H9 (cell line): Measurements from ENCODE around the gene MAD1L1. TPM values are rescaled to one million over a fixed set of nuclear protein-coding genes. Genes with fewer than 3 reads are reported as not detected.

Source experiments
- DNase-seq: peaks from one replicate; pipeline ENCODE4 v3.0.0-alpha.2; 2017
- H2AFZ ChIP-seq: one replicate; pipeline ENCODE4 v1.6.1; 2013; ENCODE audit warnings: mild to moderate bottlenecking, low read length, control low read depth, moderate library complexity
- H2AK5ac ChIP-seq: 2 replicates; pipeline ENCODE4 v1.6.1; 2013; ENCODE audit warnings: low read length, control low read depth, mixed read lengths; ENCODE audit not compliant: insufficient read length
- H2BK120ac ChIP-seq: one replicate; pipeline ENCODE4 v1.6.1; 2013; ENCODE audit warnings: low read depth, mild to moderate bottlenecking, low read length, control low read depth, inconsistent platforms; ENCODE audit not compliant: poor library complexity, severe bottlenecking
- H2BK12ac ChIP-seq: 2 replicates; pipeline ENCODE4 v1.6.1; 2013; ENCODE audit warnings: low read length, control low read depth, mixed read lengths, low read depth; ENCODE audit not compliant: insufficient read length
- H2BK15ac ChIP-seq: 2 replicates; pipeline ENCODE4 v1.6.1; 2013; ENCODE audit warnings: low read depth, low read length, control low read depth
- H2BK20ac ChIP-seq: one replicate; pipeline ENCODE4 v1.6.1; 2013; ENCODE audit warnings: low read depth, mild to moderate bottlenecking, low read length, control low read depth, inconsistent platforms; ENCODE audit not compliant: poor library complexity, severe bottlenecking
- H2BK5ac ChIP-seq: 2 replicates; pipeline ENCODE4 v1.6.1; 2013; ENCODE audit warnings: low read length, control low read depth, mixed read lengths; ENCODE audit not compliant: insufficient read length
- H3K14ac ChIP-seq: 2 replicates; pipeline ENCODE4 v1.6.1; 2013; ENCODE audit warnings: low read length, control low read depth; ENCODE audit not compliant: insufficient read depth
- H3K18ac ChIP-seq: 2 replicates; pipeline ENCODE4 v1.6.1; 2013; ENCODE audit warnings: low read depth, mild to moderate bottlenecking, mixed read lengths, low read length, control low read depth; ENCODE audit not compliant: insufficient read length
- H3K23ac ChIP-seq: 2 replicates; pipeline ENCODE4 v1.6.1; 2013; ENCODE audit warnings: low read length, control low read depth, mixed read lengths, low read depth; ENCODE audit not compliant: insufficient read length
- H3K23me2 ChIP-seq: 2 replicates; pipeline ENCODE4 v1.6.1; 2013; ENCODE audit warnings: low read depth, mild to moderate bottlenecking, mixed read lengths, low read length, control low read depth; ENCODE audit not compliant: insufficient read length, poor library complexity, severe bottlenecking
- H3K27ac ChIP-seq: 2 replicates; pipeline ENCODE4 v1.5.1; 2013; ENCODE audit warnings: low read length, control low read depth, mixed read lengths, low read depth; ENCODE audit not compliant: insufficient read length
- H3K27me3 ChIP-seq: 2 replicates; pipeline ENCODE4 v1.6.1; 2013; ENCODE audit warnings: low read length, control low read depth, inconsistent platforms; ENCODE audit not compliant: insufficient read depth
- H3K4ac ChIP-seq: 2 replicates; pipeline ENCODE4 v1.6.1; 2013; ENCODE audit warnings: low read depth, mild to moderate bottlenecking, control low read depth, inconsistent platforms, low read length, moderate library complexity
- H3K4me1 ChIP-seq: 2 replicates; pipeline ENCODE4 v1.6.1; 2013; ENCODE audit warnings: low read length, control low read depth, inconsistent platforms; ENCODE audit not compliant: insufficient read depth
- H3K4me2 ChIP-seq: 2 replicates; pipeline ENCODE4 v1.6.1; 2013; ENCODE audit warnings: low read length, control low read depth, mixed read lengths; ENCODE audit not compliant: insufficient read length, insufficient read depth
- H3K56ac ChIP-seq: 2 replicates; pipeline ENCODE4 v1.6.1; 2013; ENCODE audit warnings: low read depth, mild to moderate bottlenecking, mixed read lengths, low read length, control low read depth; ENCODE audit not compliant: insufficient read length
- H3K79me1 ChIP-seq: 2 replicates; pipeline ENCODE4 v1.6.1; 2013; ENCODE audit warnings: low read depth, mild to moderate bottlenecking, moderate library complexity, low read length, control low read depth, inconsistent platforms; ENCODE audit not compliant: insufficient read depth, poor library complexity, severe bottlenecking
- H3K79me2 ChIP-seq: 2 replicates; pipeline ENCODE4 v1.6.1; 2013; ENCODE audit warnings: low read length, control low read depth, inconsistent platforms; ENCODE audit not compliant: insufficient read depth
- H3K9ac ChIP-seq: 2 replicates; pipeline ENCODE4 v1.6.1; 2013; ENCODE audit warnings: low read length, control low read depth, mixed read lengths; ENCODE audit not compliant: insufficient read length; ENCODE audit errors: extremely low read depth
- H3K9me3 ChIP-seq: one replicate; pipeline ENCODE4 v1.6.1; 2013; ENCODE audit warnings: low read depth, low read length, inconsistent platforms; ENCODE audit not compliant: control insufficient read depth
- H3T11ph ChIP-seq: one replicate; pipeline ENCODE4 v1.6.1; 2013; ENCODE audit warnings: mild to moderate bottlenecking, low read length, control low read depth, inconsistent platforms
- H4K20me1 ChIP-seq: one replicate; pipeline ENCODE4 v1.6.1; 2013; ENCODE audit not compliant: control insufficient read depth, insufficient read length, insufficient read depth
- H4K5ac ChIP-seq: 2 replicates; pipeline ENCODE4 v1.6.1; 2013; ENCODE audit warnings: low read depth, mild to moderate bottlenecking, mixed read lengths, low read length, control low read depth; ENCODE audit not compliant: insufficient read length
- H4K8ac ChIP-seq: replicated peaks from 2 replicates; pipeline ENCODE4 v1.6.1; 2013; ENCODE audit warnings: low read length, control low read depth, mixed read lengths, low read depth; ENCODE audit not compliant: insufficient read length
- H4K91ac ChIP-seq: 2 replicates; pipeline ENCODE4 v1.6.1; 2013; ENCODE audit warnings: low read depth, mild to moderate bottlenecking, moderate library complexity, mixed read lengths, low read length, control low read depth; ENCODE audit not compliant: insufficient read length
- H3K27ac Mint-ChIP-seq, 3 experiments: 2 replicates in 2 of 3; 3 replicates in 1 of 3; pipeline ENCODE4 v1.8.0; 2020 to 2021; ENCODE audit warnings: mixed read lengths in 3 of 3, mild to moderate bottlenecking in 1 of 3, moderate library complexity in 1 of 3
- H3K27me3 Mint-ChIP-seq: 2 replicates; pipeline ENCODE4 v1.8.0; 2021; ENCODE audit warnings: low read depth, mild to moderate bottlenecking, moderate library complexity, mixed read lengths
- H3K36me3 Mint-ChIP-seq, 3 experiments: 2 replicates in 2 of 3; 3 replicates in 1 of 3; pipeline ENCODE4 v1.8.0; 2020 to 2021; ENCODE audit warnings: low read depth in 3 of 3, mixed read lengths in 3 of 3; ENCODE audit not compliant: insufficient read depth in 1 of 3
- H3K4me1 Mint-ChIP-seq, 2 experiments: 2 replicates each; pipeline ENCODE4 v1.8.0; 2020; ENCODE audit warnings: mixed read lengths in 2 of 2
- H3K4me3 Mint-ChIP-seq, 2 experiments: 2 replicates in 1 of 2; 3 replicates in 1 of 2; pipeline ENCODE4 v1.8.0; 2020 to 2021; ENCODE audit warnings: mild to moderate bottlenecking in 2 of 2, mixed read lengths in 2 of 2, moderate library complexity in 1 of 2
- H3K9me3 Mint-ChIP-seq, 2 experiments: 2 replicates in 1 of 2; 3 replicates in 1 of 2; pipeline ENCODE4 v1.8.0; 2020; ENCODE audit warnings: mild to moderate bottlenecking in 2 of 2, mixed read lengths in 2 of 2, moderate library complexity in 1 of 2
- CTCF ChIP-seq: fragments of 200-600 bp; sonication (generic); conservative IDR thresholded peaks from 3 replicates; pipeline ENCODE4 v1.8.0; 2021; ENCODE audit warnings: antibody characterized with exemption, mild to moderate bottlenecking
- WGBS: extraction: QIAGEN DNeasy Blood & Tissue Kit; methylation state at CpG from one replicate; pipeline ENCODE4 v1.1.7; 2013; ENCODE audit warnings: missing lambda C conversion rate, low lambda C conversion rate, mixed read lengths; ENCODE audit not compliant: insufficient read length; ENCODE audit errors: extremely low coverage; 5-methylcytosine and 5-hydroxymethylcytosine counted together
- total RNA-seq: library from RNA; stranded (reverse); gene quantifications from 2 replicates; pipeline ENCODE4 v1.2.1, GENCODE V29; 2021

Gene MAD1L1
- total RNA-seq, 1 experiment from 2014 or later: 39.0 TPM

DNA sequence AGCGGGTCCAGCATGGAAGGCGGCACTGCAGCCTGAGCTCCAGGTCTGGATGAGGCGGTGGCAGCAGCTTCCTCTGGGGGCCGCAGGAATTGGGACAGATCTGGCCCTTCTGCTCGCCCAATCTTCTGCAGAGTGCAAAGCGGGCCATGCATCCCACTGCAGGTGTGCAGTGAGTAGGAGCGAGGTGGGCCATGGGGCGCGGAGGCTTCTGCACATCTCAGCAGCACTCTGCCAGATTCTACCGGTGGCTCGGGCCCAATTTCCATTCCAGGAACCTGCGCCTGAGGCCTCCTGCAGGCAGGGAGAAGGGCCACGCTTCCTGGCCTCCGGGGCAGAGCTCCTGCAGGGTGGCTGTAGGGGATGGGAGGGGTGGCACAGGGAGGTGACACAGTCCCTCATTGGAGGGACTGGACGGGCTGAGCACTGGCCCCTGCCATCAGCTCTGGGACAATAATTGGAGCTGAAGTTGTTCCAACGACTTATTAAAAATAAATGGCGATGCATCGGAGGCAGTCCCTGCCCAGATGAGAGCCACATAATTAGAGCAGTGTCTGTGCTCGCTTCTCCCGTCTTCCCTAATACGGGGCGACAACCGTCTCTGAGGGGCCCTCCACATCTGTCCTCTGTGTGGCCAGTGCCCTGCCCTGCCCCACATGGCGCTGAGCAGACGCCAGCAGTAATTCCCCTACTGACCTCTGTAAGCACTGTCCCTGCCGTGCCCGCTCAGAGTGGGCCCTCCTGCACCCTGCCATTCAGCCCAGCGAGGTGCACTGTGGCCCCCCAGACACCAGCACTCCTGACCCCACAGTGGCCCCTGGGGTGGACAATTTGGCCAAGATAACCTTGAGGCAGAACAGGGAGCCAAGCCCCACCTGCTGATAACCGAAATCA lies 365.1 kb downstream of the MAD1L1 start:
- Histone ChIP-seq H2BK15ac (no peak overlapping the region), H3K23ac (no peak overlapping the region), H2AFZ (no peak overlapping the region), H3K4me2 (no peak overlapping the region), H3K79me1 (peaks cover 2% of the 10 kb centered on the region), H3K4ac (no peak overlapping the region), H2BK20ac (no peak overlapping the region), H3K27ac (no peak overlapping the region), H4K5ac (no peak overlapping the region), H2BK12ac (no peak overlapping the region), H2BK5ac (no peak overlapping the region), H4K91ac (no peak overlapping the region), H3K14ac (no peak overlapping the region), H4K8ac (no peak overlapping the region), H3K4me1 (no peaks in the 10 kb centered on the region), H3K79me2 (no peaks in the 10 kb centered on the region), H2BK120ac (no peak overlapping the region), H3K23me2 (no peaks in the 10 kb centered on the region), H3K9ac (no peak overlapping the region), H3K27me3 (no peaks in the 10 kb centered on the region), H3K9me3 (no peaks in the 10 kb centered on the region), H4K20me1 (no peaks in the 10 kb centered on the region), H3T11ph (no peak overlapping the region), H3K18ac (no peak overlapping the region), H2AK5ac (no peak overlapping the region), H3K56ac (no peak overlapping the region)
- Mint-ChIP-seq H3K4me1 (peaks cover 11 to 12% of the 10 kb centered on the region in 2 experiments), H3K27ac (peak overlapping the region in 1 of 3 experiments; percentile 57; a peak in 3 of 7 replicates), H3K36me3 (peaks cover 0 to 13% (median 3%) of the 10 kb centered on the region in 3 experiments; a peak in 4 of 7 replicates), H3K27me3 (no peaks in the 10 kb centered on the region), H3K9me3 (peaks cover 8 to 14% of the 10 kb centered on the region in 2 experiments; a peak in 4 of 5 replicates), H3K4me3 (no peak overlapping the region)
- no peak for TF ChIP-seq CTCF
- no peak for DNase-seq
- no CpG with 5 or more reads among the region's 29 CpGs for WGBS
